HG03565 (cell line): ENCODE measurements around the gene C12orf56.
"Not testable (repeated sequence)": the region's sequence is repeated elsewhere in the genome, so short reads cannot be mapped to it uniquely, and the experiment has no call there.

Experiments
- ATAC-seq: cut with Tn5 transposase; IDR thresholded peaks from one replicate; pipeline ENCODE4 v1.9.1; 2021; ENCODE audit warnings: mild to moderate bottlenecking, moderate library complexity; ENCODE audit not compliant: unreplicated experiment

The C12orf56 gene

GRCh38 chr12:64387197-64387816 lies 3.3 kb downstream of the C12orf56 start:
- no peak for ATAC-seq

DNA sequence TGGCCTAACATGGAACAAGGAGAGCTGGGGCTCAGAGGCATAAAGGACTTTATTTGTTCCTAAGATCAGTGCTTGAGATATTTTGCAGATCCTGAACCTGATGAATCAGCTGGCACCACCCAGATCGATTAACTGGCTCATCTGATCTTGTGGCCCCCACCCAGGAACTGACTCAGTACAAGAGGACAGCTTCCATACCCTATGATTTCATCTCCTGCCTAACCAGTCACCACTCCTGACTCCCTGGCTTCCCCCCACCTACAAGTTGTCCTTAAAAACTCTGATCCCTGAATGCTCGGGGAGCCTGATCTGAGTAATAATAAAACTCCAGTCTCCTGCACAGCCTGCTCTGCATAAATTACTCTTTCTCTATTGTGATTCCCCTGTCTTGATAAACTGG lies 5.1 kb downstream of the C12orf56 start:
- no peak for ATAC-seq

DNA sequence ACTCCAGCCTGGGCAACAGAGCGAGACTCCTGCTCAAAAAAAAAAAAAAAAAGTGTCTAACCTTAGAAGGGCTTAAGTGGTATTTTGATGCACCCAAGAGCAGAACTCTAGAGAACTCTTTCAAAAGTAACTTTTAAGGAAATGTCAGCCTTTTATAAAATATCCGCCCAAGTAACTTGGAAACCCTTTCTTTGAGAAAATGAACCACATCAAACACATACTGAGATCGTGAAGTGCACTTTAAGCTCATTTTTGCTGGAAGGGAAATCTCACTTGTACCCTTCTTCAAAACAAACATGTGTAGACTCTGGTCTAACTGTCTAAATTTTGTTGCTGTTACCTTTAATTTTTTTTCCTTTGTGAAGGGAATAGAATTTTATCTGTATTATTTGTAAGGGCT lies 5.5 kb downstream of the C12orf56 start:
- ATAC-seq = no peak

GRCh38 chr12:64383675-64384074 lies 6.9 kb downstream of the C12orf56 start:
- ATAC-seq = no peak

DNA sequence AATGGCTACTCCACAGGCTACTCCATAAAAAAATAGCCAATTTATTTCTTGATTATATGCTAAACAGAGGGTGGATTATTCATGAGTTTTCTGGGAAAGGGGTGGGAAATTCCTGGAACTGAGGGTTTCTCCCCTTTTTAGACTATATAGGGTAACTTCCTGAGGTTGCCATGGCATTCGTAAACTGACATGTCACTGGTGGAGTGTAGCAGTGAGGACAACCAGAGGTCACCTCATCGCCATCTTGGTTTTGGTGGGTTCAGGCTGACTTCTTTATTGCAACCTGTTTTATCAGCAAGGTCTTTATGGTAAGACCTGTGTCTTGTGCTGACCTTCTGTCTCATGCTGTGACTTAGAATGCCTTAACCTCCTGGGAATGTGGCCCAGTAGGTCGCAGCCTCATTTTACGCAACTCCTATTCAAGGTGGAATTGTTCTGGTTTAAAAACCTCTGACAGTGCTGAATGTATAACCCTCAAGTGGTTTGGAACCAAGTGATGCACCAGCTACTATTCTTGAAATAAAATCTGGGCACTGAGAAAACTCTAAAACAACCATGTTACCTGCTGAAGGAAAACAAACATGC lies 27.7 kb downstream of the C12orf56 start:
- ATAC-seq = no peak

DNA sequence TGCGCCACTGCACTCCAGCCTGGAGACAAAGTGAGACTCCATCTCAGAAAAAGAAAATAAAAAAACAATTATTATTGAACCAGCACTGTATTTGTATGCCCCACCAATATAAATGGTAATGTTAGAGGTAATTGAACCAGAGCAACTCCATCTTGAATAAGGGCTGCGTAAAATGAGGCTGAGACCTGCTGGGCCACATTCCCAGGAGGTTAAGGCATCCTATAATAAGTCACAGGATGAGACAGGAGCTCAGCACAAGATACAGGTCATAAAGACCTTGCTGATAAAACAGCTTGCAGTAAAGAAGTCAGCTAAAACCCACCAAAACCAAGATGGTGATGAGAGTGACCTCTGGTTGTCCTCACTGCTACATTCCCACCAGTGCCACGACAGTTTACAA lies 29.4 kb downstream of the C12orf56 start:
- not testable (repeated sequence) for ATAC-seq

- ATAC-seq = not testable (repeated sequence)
Measured at GRCh38 chr12:64356209-64356608, 34.3 kb downstream of the C12orf56 start.

DNA sequence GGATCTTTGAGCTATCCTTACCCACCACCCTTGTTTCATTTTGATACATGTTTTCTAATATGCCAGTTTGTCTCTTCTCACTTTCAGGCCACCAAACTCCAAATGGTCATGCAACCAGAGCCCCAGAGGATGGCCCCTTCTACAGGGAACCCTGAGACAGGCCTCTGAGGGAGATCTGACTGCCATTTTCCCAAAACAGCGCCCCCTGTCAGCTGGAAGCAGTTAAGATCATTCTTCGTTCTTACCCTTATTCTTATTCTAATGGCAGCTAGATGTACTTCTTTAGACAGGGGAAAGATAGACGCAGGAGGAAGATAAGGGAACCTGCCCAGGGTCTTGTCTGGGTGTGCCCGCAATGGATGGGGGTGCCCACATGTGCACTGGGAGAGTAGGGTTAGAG lies 38.4 kb downstream of the C12orf56 start:
- no peak for ATAC-seq

GRCh38 chr12:64351265-64351664 lies 39.3 kb downstream of the C12orf56 start:
- no peak for ATAC-seq

- ATAC-seq = no peak
Measured at GRCh38 chr12:64347630-64348029, 42.9 kb downstream of the C12orf56 start.

- not testable (repeated sequence) for ATAC-seq
Measured at GRCh38 chr12:64344631-64345030, 45.9 kb downstream of the C12orf56 start.

DNA sequence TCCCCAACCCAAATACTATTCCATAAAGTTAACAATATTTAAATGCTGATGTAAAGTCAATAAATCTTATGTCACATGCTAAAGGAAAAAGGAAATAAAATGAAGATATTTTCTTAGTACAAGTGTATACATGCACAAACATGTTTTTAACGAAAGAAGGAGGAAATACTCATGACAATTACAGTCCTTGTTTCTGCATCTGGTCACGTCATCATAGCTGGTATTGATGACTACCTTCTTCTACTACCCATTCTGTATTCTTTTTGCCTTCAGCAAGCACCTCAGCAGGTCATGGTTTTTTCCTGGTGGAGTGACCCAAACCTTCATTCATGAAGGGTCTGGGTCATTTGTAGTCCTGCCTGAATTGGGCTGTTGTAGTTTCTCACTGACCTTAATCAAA lies 50.0 kb downstream of the C12orf56 start:
- ATAC-seq = not testable (repeated sequence)

DNA sequence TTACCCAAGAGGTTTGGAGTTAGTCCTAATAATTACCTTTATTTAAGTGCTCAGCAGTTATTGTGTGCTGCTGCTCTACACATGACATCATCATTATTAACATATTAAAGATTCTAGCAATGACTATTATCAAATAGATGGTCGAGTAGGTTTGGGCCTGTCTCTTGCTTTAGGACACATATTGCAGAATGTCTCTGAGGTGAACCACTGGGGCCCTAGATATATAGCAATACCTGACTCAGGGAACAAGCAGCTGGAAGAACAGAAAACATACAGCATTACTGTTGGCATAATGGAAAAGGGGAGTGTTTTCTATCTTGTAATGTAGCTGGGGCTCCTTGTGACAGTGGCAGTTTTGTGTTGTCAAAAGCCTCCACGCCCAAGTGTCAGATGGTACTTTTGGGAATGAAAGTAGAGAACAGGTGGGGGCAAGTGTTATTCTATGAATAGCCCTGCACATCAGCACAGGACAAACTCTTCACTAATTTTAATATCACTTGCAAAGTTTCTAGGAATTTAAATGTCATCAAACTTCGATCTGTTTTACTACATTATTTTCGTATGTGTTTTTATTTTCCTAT lies 54.6 kb downstream of the C12orf56 start:
- ATAC-seq = no peak

DNA sequence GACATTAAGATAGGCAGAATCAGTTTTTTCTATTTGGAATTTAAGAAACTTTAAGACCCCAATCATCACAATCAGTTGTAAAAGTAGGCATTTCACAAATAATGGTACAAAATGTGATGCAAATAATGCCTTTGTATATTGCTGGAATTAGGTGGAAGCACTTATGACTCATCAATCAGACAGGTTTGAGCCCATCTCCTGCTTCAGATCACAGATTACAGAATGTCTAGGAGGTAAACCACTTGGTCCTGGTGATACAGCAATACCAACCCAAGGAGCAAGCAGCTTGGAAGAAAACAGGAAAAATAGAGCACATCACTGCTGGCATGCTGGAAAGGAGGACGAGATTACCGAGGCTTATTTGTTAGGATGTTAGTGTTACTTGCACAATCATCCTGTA lies 57.6 kb downstream of the C12orf56 start:
- no peak for ATAC-seq

DNA sequence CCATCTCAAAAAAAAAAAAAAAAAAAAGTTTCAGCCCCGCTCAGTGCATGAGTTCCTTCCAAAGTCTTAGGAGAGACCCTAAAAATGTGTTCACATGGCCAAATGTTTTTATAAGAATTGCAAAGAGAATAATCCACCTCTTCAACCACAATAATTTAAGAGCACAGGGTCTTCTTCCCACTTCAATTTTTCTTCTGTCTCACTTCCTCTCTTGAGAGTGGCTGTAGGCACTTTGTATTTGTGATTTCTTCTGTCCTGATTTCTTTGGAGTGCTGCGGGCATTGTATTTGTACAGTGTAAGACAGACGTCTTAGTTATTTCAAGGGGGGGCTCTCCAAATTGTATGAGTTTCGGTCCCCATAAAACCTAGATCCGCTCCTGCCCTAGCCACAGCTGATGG lies 58.3 kb downstream of the C12orf56 start:
- ATAC-seq = no peak

GRCh38 chr12:64329031-64329710 lies 61.4 kb downstream of the C12orf56 start:
- not testable (repeated sequence) for ATAC-seq

- ATAC-seq = no peak
Measured at GRCh38 chr12:64325055-64325454, 65.5 kb downstream of the C12orf56 start.

DNA sequence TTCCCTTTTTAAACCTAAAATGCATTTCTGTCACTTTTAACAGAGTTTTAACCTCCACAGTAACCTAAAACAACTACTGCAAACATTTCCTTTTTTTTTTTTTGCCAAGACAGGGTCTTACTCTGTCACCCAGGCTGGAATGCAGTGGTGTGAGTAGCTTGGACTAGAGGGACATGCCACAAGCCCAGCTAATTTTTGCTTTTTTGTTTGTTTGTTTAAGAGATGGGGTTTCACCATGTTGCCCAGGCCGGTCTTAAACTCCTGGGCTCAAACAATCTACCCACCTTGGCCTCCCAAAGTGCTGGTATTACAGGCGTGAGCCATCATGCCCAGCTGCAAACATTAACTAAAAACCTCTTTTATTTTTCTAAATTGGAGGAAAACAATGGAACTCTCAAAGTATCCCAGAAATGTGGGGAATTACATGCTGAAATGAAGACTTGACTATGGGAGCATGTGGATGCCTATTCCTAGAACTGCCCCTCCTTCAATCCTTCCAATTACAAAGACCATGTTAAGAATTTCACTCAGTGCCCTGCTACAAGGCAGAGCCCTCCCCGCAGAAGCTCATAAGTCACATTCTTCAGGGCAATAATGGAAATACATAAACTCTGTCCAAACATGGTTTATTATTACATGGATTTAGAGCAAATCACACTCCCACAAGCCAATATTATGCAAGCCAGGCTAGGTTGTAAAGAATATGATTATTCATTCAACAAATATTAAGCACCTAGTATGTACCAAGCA lies 66.9 kb downstream of the C12orf56 start:
- no peak for ATAC-seq

DNA sequence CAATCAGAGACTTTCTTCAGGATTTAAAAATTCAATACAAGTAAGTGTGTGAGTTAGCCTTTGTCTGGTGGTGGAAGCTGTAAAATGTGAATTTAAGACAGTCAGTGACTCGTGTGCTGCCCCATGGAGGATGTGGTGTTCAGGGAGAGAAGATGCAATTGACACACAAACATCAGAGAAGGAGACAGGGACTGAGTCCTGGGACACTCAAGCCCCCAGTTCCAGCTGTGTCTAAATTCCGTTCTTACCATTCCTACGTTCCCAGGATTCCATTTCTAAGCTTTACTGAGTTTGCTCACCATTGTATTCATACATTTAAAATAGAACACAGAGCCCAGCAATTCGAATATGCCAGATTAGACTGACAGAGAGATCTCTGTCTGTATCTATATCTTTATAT lies 67.6 kb downstream of the C12orf56 start:
- ATAC-seq = no peak

GRCh38 chr12:64320611-64321010 lies 69.9 kb downstream of the C12orf56 start:
- no peak for ATAC-seq

- ATAC-seq = not testable (repeated sequence)
Measured at GRCh38 chr12:64319540-64320225, 70.9 kb downstream of the C12orf56 start.
